Skeletal muscle tissue (tissue), 4 donors: Measurements from ENCODE around the gene HENMT1. TPM values are rescaled to one million over a fixed set of nuclear protein-coding genes. Genes with fewer than 3 reads are reported as not detected.
"Not testable (repeated sequence)": the region's sequence is repeated elsewhere in the genome, so short reads cannot be mapped to it uniquely, and the experiment has no call there.

ENCODE experiments used
- H3K27ac ChIP-seq: one replicate; pipeline ENCODE4 v1.7.0; 2013; ENCODE audit warnings: mild to moderate bottlenecking, low read depth, low read length, inconsistent platforms
- H3K27me3 ChIP-seq, 3 donors: one replicate each; pipeline ENCODE4 v1.7.0; 2013; ENCODE audit warnings: low read length in 3 of 3; ENCODE audit not compliant: control insufficient read depth in 3 of 3, insufficient read depth in 3 of 3
- H3K36me3 ChIP-seq, 3 donors: one replicate each; pipeline ENCODE4 v1.7.0; 2013; ENCODE audit warnings: low read length in 3 of 3; ENCODE audit not compliant: control insufficient read depth in 3 of 3, insufficient read depth in 3 of 3
- H3K4me1 ChIP-seq, 3 donors: one replicate each; pipeline ENCODE4 v1.7.0; 2013; ENCODE audit warnings: low read length in 3 of 3, mild to moderate bottlenecking in 3 of 3; ENCODE audit not compliant: control insufficient read depth in 3 of 3, insufficient read depth in 3 of 3
- H3K4me3 ChIP-seq, 3 donors: one replicate each; pipeline ENCODE4 v1.7.0; 2013; ENCODE audit warnings: low read length in 3 of 3
- H3K9ac ChIP-seq, 3 donors: one replicate each; pipeline ENCODE4 v1.7.0; 2013; ENCODE audit warnings: low read length in 3 of 3, mild to moderate bottlenecking in 3 of 3, moderate library complexity in 2 of 3, low read depth in 1 of 3
- H3K9me3 ChIP-seq, 3 donors: one replicate each; pipeline ENCODE4 v1.7.0; 2013; ENCODE audit warnings: low read length in 3 of 3; ENCODE audit not compliant: control insufficient read depth in 3 of 3
- total RNA-seq: library from RNA; depleted of rRNA; stranded (reverse); fragments of >200 nt; gene quantifications from one replicate; pipeline ENCODE4 v1.2.3, GENCODE V29; 2014
- donor health status: Osteomylitis.

The HENMT1 gene
- total RNA-seq, 1 donor from 2014 or later, result 21.9 TPM

DNA sequence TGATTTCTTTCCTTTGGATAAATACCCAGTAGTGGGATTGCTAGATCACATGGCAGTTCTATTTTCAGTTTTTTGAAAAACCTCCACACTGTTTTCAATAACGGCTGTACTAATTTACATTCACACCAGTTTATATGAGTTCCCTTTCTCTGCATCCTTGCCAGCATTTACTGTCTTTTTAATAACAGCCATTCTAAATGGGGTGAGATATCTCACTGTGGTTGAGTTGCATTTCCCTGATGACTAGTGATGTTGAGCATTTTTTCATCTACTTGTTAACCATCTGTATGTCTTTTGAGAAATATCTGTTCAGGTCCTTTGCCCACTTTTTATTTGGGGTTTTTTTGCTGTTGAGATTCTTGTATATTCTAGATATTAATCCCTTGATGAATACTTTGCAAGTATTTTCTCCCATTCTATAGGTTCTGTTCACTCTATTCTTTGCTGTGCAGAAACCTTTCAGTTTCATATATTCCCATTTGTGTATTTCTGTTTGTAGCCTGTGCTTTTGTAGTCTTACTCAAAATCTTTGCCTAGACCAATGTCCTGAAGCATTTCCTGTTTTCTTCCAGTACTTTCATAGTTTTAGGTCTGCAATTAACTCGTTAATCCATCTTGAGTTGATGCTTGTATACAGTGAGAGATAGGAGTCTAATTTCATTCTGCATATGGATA is 7.3 kb downstream of the HENMT1 start:
- H3K27me3 ChIP-seq, result no peaks in the 10 kb centered on the region

GRCh38 chr1:108646648-108647269 is 14.1 kb downstream of the HENMT1 start:
- H3K27me3 ChIP-seq, result no peaks in the 10 kb centered on the region
- peaks cover 0 to 4% (median 0%) of the 10 kb centered on the region in 3 donors for H3K36me3 ChIP-seq
- H3K9ac ChIP-seq, result no peak overlapping the region
- peak overlapping the region; percentile 72 for H3K27ac ChIP-seq
- H3K9me3 ChIP-seq, result peaks cover 0 to under 1% (median 0%) of the 10 kb centered on the region in 3 donors
- H3K4me3 ChIP-seq, result no peak overlapping the region
- H3K4me1 ChIP-seq, result peaks cover 0 to 3% (median 0%) of the 10 kb centered on the region in 3 donors

More for the DNA sequence above, 7.3 kb downstream of the HENMT1 start:
- Histone ChIP-seq H3K4me1 (no peaks in the 10 kb centered on the region), H3K9me3 (peaks cover 0 to 4% (median 0%) of the 10 kb centered on the region in 3 donors), H3K9ac (no peak overlapping the region), H3K27ac (no peak overlapping the region), H3K4me3 (no peak overlapping the region), H3K36me3 (peaks cover 0 to 4% (median 0%) of the 10 kb centered on the region in 3 donors)

DNA sequence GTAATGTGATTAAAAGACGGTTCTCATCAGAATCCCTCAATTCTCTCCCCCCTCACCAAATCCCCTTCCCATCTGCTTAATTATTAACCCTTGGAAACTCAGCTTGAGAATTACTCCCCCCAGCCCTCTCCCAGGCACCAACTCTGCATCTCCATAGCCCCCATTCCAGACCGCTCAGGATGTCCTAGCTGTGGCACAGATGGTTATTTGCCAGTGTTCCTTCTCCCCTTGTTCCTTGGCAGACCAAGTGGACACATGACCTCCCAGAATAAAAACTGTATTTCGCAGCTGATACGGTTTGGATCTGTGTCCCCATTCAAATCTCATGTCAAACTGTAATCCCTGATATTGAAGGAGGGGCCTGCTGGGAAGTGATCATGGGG is 14.6 kb downstream of the HENMT1 start:
- Histone ChIP-seq H3K27me3 (no peaks in the 10 kb centered on the region), H3K9ac (no peak overlapping the region), H3K36me3 (peaks cover 0 to 4% (median 0%) of the 10 kb centered on the region in 3 donors), H3K4me3 (no peak overlapping the region), H3K9me3 (no peaks in the 10 kb centered on the region), H3K4me1 (peaks cover 0 to 3% (median 0%) of the 10 kb centered on the region in 3 donors), H3K27ac (peak overlapping the region; percentile 72)

DNA sequence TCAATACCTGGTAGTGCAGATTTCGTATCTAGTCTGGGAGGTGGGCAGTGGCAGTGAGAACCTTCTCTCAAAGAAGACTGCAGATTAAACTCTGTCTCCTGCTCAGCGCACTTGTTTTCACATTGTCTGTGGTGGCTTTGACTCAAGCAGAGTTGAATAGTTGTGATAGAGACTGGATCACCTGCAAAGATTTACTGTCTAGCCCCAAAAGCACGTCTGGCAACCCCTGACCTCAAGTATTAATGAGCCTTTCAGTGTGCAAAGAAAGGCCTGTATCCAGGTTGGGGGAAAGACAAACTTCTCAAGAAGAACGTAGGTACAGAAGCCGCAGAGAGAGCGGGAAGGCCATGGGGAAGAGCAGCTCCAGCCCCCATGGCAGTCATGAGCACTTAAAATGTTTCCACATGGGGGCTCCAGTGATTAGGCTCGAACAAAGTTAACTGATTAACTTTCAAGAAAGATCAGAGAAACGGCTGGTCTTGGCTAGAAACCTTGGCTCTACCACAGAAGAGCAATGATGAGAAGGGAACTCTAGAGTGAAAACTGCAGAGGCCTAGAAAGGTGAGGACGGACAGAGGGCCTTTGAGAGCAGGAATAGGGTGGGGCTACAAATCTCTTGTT is 15.2 kb downstream of the HENMT1 start:
- Histone ChIP-seq H3K9ac (no peak overlapping the region), H3K4me1 (peaks cover 0 to 3% (median 0%) of the 10 kb centered on the region in 3 donors), H3K36me3 (peaks cover 0 to 3% (median 0%) of the 10 kb centered on the region in 3 donors), H3K4me3 (no peak overlapping the region), H3K27me3 (no peaks in the 10 kb centered on the region), H3K27ac (peak overlapping the region; percentile 72), H3K9me3 (no peaks in the 10 kb centered on the region)

DNA sequence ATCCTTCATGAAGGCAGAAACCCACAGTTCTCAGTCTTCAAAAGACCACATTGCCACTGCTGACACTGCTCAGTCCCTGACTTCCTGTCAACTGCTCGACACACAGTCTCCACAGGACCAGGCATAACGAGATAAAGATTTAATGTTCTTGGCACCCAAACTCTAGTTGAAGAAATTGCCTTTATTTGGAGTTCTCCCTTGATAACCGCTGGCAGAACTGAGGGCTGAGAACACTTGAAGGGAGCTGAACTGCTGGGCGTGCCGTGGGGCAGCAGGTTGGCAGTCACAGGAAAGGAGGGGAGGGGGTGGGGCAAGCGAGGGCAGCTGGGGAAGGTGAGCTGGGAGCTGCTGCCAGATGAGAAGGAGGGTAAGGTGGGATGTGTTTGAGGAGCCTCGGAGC is 15.9 kb downstream of the HENMT1 start:
- H3K27me3 ChIP-seq, result no peaks in the 10 kb centered on the region
- no peak overlapping the region for H3K4me3 ChIP-seq
- no peaks in the 10 kb centered on the region for H3K36me3 ChIP-seq
- no peak overlapping the region for H3K9ac ChIP-seq
- H3K27ac ChIP-seq, result no peak overlapping the region
- H3K4me1 ChIP-seq, result peaks cover 0 to 3% (median 0%) of the 10 kb centered on the region in 3 donors
- no peaks in the 10 kb centered on the region for H3K9me3 ChIP-seq

DNA sequence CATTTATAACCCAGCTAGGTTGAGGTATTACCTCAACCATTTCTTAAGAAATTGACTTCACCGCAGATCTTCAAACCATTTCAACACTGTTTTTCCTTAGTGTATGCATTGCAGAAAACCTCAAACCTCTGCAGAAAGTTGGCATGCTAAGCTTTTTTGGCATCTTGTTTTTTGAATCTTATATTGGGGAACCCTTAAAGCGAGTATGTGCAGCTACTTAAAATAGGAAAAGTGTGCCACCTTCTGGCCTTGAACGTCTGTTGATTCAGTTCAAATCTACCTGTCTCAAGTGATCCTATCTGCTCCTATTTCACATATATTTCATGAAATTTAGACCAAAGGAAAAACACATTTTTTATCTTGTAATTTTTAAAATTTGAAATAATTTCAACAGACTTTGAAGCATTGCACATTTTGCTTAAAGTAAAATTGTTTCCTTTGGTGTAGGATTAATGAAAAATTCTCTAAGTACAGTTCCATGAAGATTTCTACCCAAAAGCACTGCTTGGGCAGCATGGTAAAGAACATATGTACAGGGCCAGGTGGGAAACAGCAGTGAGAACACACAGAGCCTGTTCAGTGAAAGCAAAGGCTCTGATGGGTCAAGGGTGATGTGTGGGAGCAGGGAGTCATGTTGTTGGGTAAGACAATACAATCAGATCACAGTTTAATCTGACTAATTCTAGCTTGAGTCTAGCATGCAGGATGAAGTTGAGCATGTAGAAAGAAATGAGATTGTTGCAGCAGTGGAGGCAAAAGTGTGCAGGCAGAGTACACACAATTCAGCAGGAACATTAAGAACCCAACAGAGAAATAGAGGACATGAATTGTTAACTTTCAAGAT is 17.2 kb downstream of the HENMT1 start:
- no peak overlapping the region for H3K27ac ChIP-seq
- no peak overlapping the region for H3K4me3 ChIP-seq
- no peaks in the 10 kb centered on the region for H3K9me3 ChIP-seq
- no peak overlapping the region for H3K9ac ChIP-seq
- no peaks in the 10 kb centered on the region for H3K27me3 ChIP-seq
- H3K36me3 ChIP-seq, result no peaks in the 10 kb centered on the region
- H3K4me1 ChIP-seq, result peaks cover 0 to 3% (median 0%) of the 10 kb centered on the region in 3 donors

GRCh38 chr1:108640863-108641262 is 20.0 kb downstream of the HENMT1 start:
- H3K27me3 ChIP-seq, H3K9me3 ChIP-seq, H3K9ac ChIP-seq, H3K27ac ChIP-seq, H3K4me3 ChIP-seq, H3K4me1 ChIP-seq, H3K36me3 ChIP-seq: not testable (repeated sequence)

DNA sequence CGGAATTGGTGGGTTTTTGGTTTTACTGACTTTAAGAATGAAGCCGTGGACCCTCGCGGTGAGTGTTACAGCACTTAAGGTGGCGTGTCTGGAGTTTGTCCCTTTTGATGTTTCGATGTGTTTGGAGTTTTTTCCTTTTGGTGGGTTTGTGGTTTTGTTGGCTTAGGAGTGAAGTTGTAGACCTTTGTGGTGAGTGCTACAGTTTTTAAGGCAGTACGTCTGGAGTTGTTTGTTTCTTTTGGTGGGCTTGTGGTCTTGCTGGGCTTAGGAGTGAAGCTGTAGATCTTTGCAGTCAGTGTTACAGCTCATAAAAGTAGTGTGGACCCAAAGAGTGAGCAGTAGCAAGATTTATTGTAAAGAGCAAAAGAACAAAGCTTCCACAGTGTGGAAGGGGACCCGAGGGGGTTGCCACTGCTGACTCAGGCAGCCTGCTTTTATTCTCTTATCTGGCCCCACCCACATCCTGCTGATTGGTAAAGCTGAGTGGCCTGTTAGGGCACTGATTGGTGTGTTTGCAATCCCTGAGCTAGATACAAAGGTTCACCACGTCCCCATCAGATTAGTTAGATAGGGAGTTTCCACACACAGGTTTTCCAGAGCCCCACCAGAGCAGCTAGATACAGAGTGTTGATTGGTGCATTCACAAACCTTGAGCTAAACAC is 20.9 kb downstream of the HENMT1 start:
- Histone ChIP-seq H3K9ac (no peak overlapping the region), H3K4me3 (no peak overlapping the region), H3K36me3 (peaks cover 0 to 4% (median 0%) of the 10 kb centered on the region in 3 donors), H3K27me3 (no peaks in the 10 kb centered on the region), H3K4me1 (no peaks in the 10 kb centered on the region), H3K27ac (no peak overlapping the region), H3K9me3 (no peaks in the 10 kb centered on the region)

- Histone ChIP-seq H3K4me3 (no peak overlapping the region), H3K9me3 (no peaks in the 10 kb centered on the region), H3K27me3 (no peaks in the 10 kb centered on the region), H3K36me3 (peaks cover 0 to 9% (median 0%) of the 10 kb centered on the region in 3 donors), H3K9ac (no peak overlapping the region), H3K4me1 (no peaks in the 10 kb centered on the region), H3K27ac (no peak overlapping the region)
Measured at GRCh38 chr1:108636876-108637275, 24.0 kb downstream of the HENMT1 start.
